ENCODE results near the gene RBM22. TPM values are rescaled to one million over a fixed set of nuclear protein-coding genes. Genes with fewer than 3 reads are reported as not detected.

RBM22 gene
- total and polyA plus RNA-seq, 3 experiments from 2014 or later, result 68.2 to 73.6 (median 72.7) TPM

DNA sequence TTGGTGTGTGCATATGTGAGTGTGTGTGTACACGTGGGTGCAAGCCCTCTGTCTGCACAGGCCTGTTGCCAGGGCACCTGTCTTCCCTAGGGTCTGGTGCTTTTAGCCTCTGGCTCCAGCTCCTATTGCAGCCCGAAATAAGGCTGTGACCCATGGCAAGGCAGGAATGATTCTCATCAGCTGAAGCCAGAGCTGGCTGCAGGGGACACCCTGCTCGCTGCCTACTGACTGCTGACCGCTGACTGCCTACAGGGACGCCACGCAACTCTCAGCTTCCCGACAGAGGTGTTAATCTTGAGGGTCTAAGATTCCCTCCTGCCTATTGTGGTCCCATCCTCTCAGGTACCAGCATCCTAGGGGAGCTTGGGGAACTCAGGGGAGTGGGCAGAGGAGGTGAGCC is 39.8 kb downstream of the RBM22 start, which contains the start of gene MYOZ3:
Gene MYOZ3, plus strand, starts transcription at position 166 of the 400 bp plus-strand sequence. CDS start 1,691 bp downstream, outside the sequence.
- H3K4me3 Mint-ChIP-seq, result no peak within 1 kb of the TSS
- no peak for DNase-seq
- Histone ChIP-seq H3K36me3 (ENCODE audit: insufficient read depth, low read length) (no peaks in the 10 kb centered on the region), H3K4me1 (ENCODE audit: insufficient read depth, low read length) (peaks cover 5% of the 10 kb centered on the region), H3K4me3 (ENCODE audit: low read length) (no peak within 1 kb of the TSS), H3K27ac (ENCODE audit: low read depth, low read length) (no peak within 1 kb of the TSS), H3K9me3 (ENCODE audit: low read length) (no peaks in the 10 kb centered on the region), H3K27me3 (ENCODE audit: insufficient read depth, low read length, poor library complexity, severe bottlenecking) (no peaks in the 10 kb centered on the region)
- POLR2A ChIA-PET, result no interaction called here
- H3K27me3 Mint-ChIP-seq, result peaks cover 6 to 15% of the 10 kb centered on the region in 2 donors
- CTCF ChIA-PET, result interaction anchor here (1.0 to 1.6 kb wide), 2 partner anchors 100 to 101 kb away, joined by 3 to 4 read pairs; no protein-coding TSS in a partner anchor
- peak within 1 kb of the TSS in 1 of 8 donors; percentile 30 for H3K27ac Mint-ChIP-seq
- peaks cover 2 to 8% (median 7%) of the 10 kb centered on the region in 3 donors for H3K4me1 Mint-ChIP-seq
- H3K9me3 Mint-ChIP-seq, result no peaks in the 10 kb centered on the region
- no peaks in the 10 kb centered on the region for H3K36me3 Mint-ChIP-seq

DNA sequence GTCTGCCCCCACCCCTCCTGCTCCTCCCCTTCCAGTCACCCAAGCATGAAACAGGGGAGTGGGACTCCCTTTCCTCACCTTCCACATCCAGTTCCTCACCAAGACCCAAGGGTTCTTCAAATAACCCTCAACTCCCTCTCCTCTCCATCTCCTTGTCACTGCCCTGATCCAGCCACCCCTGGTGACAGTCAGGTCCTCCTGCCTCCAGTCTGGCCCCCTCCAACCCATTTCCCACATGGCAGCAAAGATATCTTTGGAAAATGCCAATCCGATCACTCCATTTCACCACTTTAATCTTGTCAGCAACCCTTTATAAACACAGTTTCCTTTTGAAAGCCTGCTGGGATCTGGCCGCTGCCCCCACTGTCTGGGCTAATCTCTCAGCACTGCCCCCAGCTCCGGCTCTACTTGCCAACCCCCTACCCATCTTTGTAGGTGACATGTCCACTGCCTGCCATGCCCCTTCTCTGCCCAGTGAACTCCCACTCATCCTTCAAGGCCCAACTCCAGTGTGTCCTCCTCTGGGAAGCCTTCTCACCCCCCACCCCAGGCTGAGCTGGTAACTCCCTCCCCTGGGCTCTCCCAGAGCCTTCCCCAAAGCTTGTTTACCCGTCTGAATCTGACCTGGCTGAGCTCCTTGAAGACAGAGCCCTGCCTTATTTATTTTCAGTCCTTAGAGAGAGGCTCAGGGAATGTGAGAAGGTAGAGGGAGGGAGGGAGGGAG is 40.6 kb downstream of the RBM22 start:
- POLR2A ChIA-PET, result no interaction called here
- H3K27me3 ChIP-seq (ENCODE audit: insufficient read depth, low read length, poor library complexity, severe bottlenecking), result no peaks in the 10 kb centered on the region
- H3K27me3 Mint-ChIP-seq, result peaks cover 6 to 15% of the 10 kb centered on the region in 2 donors
- DNase-seq, result no peak
- H3K27ac Mint-ChIP-seq, result no peak overlapping the region
- no peaks in the 10 kb centered on the region for H3K9me3 ChIP-seq (ENCODE audit: low read length)
- H3K4me3 ChIP-seq (ENCODE audit: low read length), result no peak overlapping the region
- no peak overlapping the region for H3K27ac ChIP-seq (ENCODE audit: low read depth, low read length)
- no peaks in the 10 kb centered on the region for H3K9me3 Mint-ChIP-seq
- H3K36me3 ChIP-seq (ENCODE audit: insufficient read depth, low read length), result no peaks in the 10 kb centered on the region
- no peak overlapping the region for H3K4me3 Mint-ChIP-seq
- peaks cover 5 to 11% (median 11%) of the 10 kb centered on the region in 3 donors for H3K4me1 Mint-ChIP-seq
- CTCF ChIA-PET, result interaction anchor here (1.6 kb wide), 1 partner anchor 99 kb away, joined by 3 read pairs; no protein-coding TSS in a partner anchor
- no peaks in the 10 kb centered on the region for H3K36me3 Mint-ChIP-seq
- peaks cover 9% of the 10 kb centered on the region for H3K4me1 ChIP-seq (ENCODE audit: insufficient read depth, low read length)

DNA sequence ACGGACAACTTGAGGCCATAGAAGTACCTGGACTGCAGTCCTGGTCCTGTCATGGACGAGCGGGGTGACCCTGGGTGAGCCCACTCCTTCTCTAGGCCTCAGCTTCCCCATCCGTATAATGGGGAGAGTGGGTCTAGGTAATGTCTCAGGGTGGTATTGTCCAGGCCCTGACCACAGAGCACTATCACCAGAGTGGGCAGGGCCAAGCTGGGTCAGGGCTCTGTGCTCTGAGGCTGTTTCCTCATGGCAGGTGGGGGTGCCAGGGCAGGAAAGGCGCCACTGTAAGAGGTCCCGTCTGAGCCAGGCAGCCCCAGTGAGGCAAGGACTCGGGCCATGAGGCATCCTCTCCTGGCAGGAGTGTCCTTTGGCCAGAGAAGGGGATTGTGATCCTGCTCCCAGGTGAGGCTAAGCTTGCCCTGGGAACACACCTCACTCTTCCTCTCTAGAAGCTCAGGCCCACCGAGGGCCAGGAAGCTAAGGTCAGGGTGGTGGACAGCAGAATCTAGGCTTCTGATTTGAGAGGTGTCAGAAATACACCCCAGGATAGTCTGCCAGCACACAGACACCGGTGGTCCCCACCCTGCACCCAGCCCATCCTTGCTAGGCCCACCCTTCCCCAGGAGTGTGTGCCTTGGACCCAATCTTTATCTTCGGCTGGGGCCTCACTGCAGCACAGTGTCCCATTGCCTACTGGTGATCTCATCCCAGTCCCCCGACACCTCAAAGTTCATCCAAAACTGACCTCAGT is 41.3 kb downstream of the RBM22 start:
- H3K4me1 Mint-ChIP-seq, result peaks cover 5 to 11% (median 11%) of the 10 kb centered on the region in 3 donors
- no peaks in the 10 kb centered on the region for H3K36me3 Mint-ChIP-seq
- no peak overlapping the region for H3K4me3 Mint-ChIP-seq
- no peak for DNase-seq
- no peaks in the 10 kb centered on the region for H3K27me3 ChIP-seq (ENCODE audit: insufficient read depth, low read length, poor library complexity, severe bottlenecking)
- no peak overlapping the region for H3K27ac Mint-ChIP-seq
- ChIA-PET POLR2A (no interaction called here), CTCF (interaction anchor here (2.2 kb wide), 1 partner anchor 40 kb away, joined by 10 read pairs; the partner anchor contains the start of gene RBM22)
- peaks cover 9% of the 10 kb centered on the region for H3K4me1 ChIP-seq (ENCODE audit: insufficient read depth, low read length)
- no peaks in the 10 kb centered on the region for H3K9me3 ChIP-seq (ENCODE audit: low read length)
- H3K27ac ChIP-seq (ENCODE audit: low read depth, low read length), result no peak overlapping the region
- H3K4me3 ChIP-seq (ENCODE audit: low read length), result no peak overlapping the region
- H3K36me3 ChIP-seq (ENCODE audit: insufficient read depth, low read length), result no peaks in the 10 kb centered on the region
- H3K9me3 Mint-ChIP-seq, result no peaks in the 10 kb centered on the region
- peaks cover 6 to 9% of the 10 kb centered on the region in 2 donors for H3K27me3 Mint-ChIP-seq

DNA sequence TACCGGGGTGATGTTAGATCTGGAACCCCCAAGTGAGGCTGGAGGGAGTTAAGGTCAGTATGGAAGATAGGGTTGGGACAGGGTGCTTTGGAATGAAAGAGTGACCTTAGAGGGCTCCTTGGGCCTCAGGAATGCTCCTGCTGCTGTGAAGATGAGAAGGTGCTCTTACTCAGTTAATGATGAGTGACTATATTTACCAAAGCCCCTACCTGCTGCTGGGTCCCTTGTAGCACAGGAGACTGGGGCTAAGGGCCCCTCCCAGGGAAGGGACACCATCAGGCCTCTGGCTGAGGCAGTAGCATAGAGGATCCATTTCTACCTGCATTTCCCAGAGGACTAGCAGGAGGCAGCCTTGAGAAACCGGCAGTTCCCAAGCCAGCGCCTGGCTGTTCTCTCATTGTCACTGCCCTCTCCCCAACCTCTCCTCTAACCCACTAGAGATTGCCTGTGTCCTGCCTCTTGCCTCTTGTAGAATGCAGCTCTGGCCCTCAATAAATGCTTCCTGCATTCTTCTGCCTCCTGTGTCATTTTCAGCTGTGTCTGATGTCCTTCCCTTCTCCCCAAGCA is 42.1 kb downstream of the RBM22 start:
- no peaks in the 10 kb centered on the region for H3K36me3 Mint-ChIP-seq
- H3K27ac Mint-ChIP-seq, result peak overlapping the region in 1 of 8 donors; percentile 74
- peak overlapping the region in 1 of 7 donors; percentile 70 for H3K4me3 Mint-ChIP-seq
- POLR2A ChIA-PET, result no interaction called here
- Histone ChIP-seq H3K36me3 (ENCODE audit: insufficient read depth, low read length) (no peaks in the 10 kb centered on the region), H3K27me3 (ENCODE audit: insufficient read depth, low read length, poor library complexity, severe bottlenecking) (no peaks in the 10 kb centered on the region), H3K27ac (ENCODE audit: low read depth, low read length) (no peak overlapping the region), H3K9me3 (ENCODE audit: low read length) (no peaks in the 10 kb centered on the region), H3K4me1 (ENCODE audit: insufficient read depth, low read length) (peaks cover 9% of the 10 kb centered on the region), H3K4me3 (ENCODE audit: low read length) (no peak overlapping the region)
- CTCF ChIA-PET, result interaction anchor here (2.2 kb wide), 1 partner anchor 41 kb away, joined by 10 read pairs; the partner anchor contains the start of gene RBM22
- DNase-seq, result no peak
- peaks cover 5 to 11% (median 11%) of the 10 kb centered on the region in 3 donors for H3K4me1 Mint-ChIP-seq
- no peaks in the 10 kb centered on the region for H3K9me3 Mint-ChIP-seq
- peaks cover 6 to 7% of the 10 kb centered on the region in 2 donors for H3K27me3 Mint-ChIP-seq

DNA sequence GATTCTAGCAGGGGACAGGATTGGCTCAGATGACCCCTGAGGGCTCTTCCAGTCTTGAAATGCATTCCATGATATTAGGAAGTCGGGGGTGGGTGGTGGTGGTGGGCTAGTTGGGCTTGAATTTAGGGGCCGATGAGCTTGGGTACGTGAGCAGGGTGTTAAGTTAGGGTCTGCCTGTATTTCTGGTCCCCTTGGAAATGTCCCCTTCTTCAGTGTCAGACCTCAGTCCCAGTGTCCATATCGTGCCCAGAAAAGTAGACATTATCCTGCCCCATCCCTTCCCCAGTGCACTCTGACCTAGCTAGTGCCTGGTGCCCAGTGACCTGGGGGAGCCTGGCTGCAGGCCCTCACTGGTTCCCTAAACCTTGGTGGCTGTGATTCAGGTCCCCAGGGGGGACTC is 42.7 kb downstream of the RBM22 start:
- ChIA-PET CTCF (interaction anchor here (0.9 to 2.2 kb wide), 3 partner anchors 8 to 188 kb away, joined by 3 to 10 read pairs (median 3); partner anchors contain the start of genes IRGM and RBM22), POLR2A (no interaction called here)
- Histone ChIP-seq H3K36me3 (ENCODE audit: insufficient read depth, low read length) (no peaks in the 10 kb centered on the region), H3K4me3 (ENCODE audit: low read length) (no peak overlapping the region), H3K27ac (ENCODE audit: low read depth, low read length) (no peak overlapping the region), H3K9me3 (ENCODE audit: low read length) (no peaks in the 10 kb centered on the region), H3K27me3 (ENCODE audit: insufficient read depth, low read length, poor library complexity, severe bottlenecking) (no peaks in the 10 kb centered on the region), H3K4me1 (ENCODE audit: insufficient read depth, low read length) (peaks cover 9% of the 10 kb centered on the region)
- no peaks in the 10 kb centered on the region for H3K36me3 Mint-ChIP-seq
- H3K27ac Mint-ChIP-seq, result no peak overlapping the region
- peaks cover 5 to 11% (median 11%) of the 10 kb centered on the region in 3 donors for H3K4me1 Mint-ChIP-seq
- H3K27me3 Mint-ChIP-seq, result peaks cover 7 to 8% of the 10 kb centered on the region in 2 donors
- H3K9me3 Mint-ChIP-seq, result no peaks in the 10 kb centered on the region
- DNase-seq, result no peak
- peak overlapping the region in 3 of 7 donors; percentile 13 to 81 (median 64) for H3K4me3 Mint-ChIP-seq

DNA sequence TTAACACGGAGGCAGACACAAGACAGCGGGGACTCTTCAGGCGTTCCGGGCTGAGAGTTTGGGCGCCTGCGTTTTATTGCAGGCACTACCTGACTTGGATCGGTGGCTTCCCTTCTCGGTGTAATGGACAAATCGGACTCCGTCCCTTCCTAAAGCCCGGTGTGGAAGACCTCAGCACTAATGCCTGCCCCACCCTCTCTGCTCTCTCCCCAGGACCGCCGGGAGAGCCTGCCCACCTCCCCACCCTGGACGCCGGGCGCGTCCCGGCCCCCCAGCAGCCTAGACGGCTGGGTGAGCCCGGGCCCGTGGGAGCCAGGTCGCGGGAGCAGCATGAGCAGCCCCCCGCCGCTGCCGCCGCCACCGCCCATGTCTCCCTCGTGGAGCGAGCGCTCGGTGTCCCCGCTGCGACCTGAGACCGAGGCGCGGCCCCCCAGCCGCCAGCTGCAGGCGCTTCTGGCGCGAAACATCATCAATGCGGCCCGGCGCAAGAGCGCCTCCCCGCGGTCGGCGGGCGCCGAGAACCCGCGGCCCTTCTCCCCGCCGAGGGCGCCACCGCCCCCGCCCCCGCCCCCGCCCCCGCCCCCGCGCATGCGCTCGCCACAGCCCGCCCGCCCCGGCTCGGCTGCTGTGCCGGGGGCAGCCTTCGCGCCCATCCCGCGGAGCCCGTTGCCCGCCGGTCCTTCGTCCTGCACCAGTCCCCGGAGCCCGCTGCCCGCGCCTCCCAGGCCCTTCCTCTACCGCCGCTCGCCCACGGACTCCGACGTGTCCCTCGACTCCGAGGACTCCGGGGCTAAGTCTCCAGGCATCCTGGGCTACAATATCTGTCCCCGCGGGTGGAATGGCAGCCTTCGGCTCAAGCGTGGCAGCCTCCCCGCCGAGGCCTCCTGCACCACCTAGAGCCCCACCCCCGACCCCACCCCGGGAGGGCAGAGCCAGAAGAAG is 44.4 kb downstream of the RBM22 start:
- Histone ChIP-seq H3K36me3 (ENCODE audit: insufficient read depth, low read length) (no peaks in the 10 kb centered on the region), H3K4me1 (ENCODE audit: insufficient read depth, low read length) (peaks cover 9% of the 10 kb centered on the region), H3K9me3 (ENCODE audit: low read length) (no peaks in the 10 kb centered on the region), H3K4me3 (ENCODE audit: low read length) (peak overlapping the region; percentile 71), H3K27me3 (ENCODE audit: insufficient read depth, low read length, poor library complexity, severe bottlenecking) (no peaks in the 10 kb centered on the region), H3K27ac (ENCODE audit: low read depth, low read length) (no peak overlapping the region)
- Mint-ChIP-seq H3K4me1 (peaks cover 5 to 11% (median 11%) of the 10 kb centered on the region in 3 donors), H3K27ac (peak overlapping the region in 5 of 8 donors; percentile 9 to 73 (median 56)), H3K27me3 (peaks cover under 1 to 5% of the 10 kb centered on the region in 2 donors), H3K4me3 (peak overlapping the region; percentile 64 to 93 (median 81)), H3K36me3 (no peaks in the 10 kb centered on the region), H3K9me3 (no peaks in the 10 kb centered on the region)
- ChIA-PET POLR2A (no interaction called here), CTCF (interaction anchor here (1.1 to 2.3 kb wide), 5 partner anchors 11 to 206 kb away, joined by 4 to 12 read pairs (median 5); partner anchors contain the start of genes RBM22 and RPS14)
- peak; percentile 75 to 85 (median 82) for DNase-seq

DNA sequence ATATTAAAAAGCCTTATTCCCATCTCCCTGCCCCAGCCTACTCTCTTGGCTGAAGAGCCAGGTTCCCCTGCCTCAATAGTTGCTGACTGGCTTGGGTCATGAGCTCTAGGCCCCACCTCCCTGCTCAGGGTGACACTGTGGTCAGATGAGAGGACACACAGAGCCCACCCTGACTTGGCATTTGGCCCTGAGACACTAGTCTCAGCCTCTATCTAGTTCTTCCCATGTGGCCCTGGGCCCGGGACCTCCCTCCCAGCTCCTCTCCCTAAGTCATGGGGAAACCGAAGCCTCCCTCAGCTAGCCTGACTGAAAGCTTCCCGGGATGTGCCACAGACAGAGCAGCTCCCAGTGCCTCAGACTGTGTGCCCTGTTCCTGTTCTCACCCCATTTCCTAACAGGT is 45.6 kb downstream of the RBM22 start:
- H3K4me1 Mint-ChIP-seq, result peaks cover 5 to 11% (median 11%) of the 10 kb centered on the region in 3 donors
- POLR2A ChIA-PET, result interaction anchor here (0.6 kb wide), 1 partner anchor 793 kb away, joined by 4 read pairs; no protein-coding TSS in a partner anchor
- Histone ChIP-seq H3K4me1 (ENCODE audit: insufficient read depth, low read length) (peaks cover 9% of the 10 kb centered on the region), H3K36me3 (ENCODE audit: insufficient read depth, low read length) (no peaks in the 10 kb centered on the region), H3K27me3 (ENCODE audit: insufficient read depth, low read length, poor library complexity, severe bottlenecking) (no peaks in the 10 kb centered on the region), H3K27ac (ENCODE audit: low read depth, low read length) (no peak overlapping the region), H3K9me3 (ENCODE audit: low read length) (no peaks in the 10 kb centered on the region), H3K4me3 (ENCODE audit: low read length) (no peak overlapping the region)
- H3K36me3 Mint-ChIP-seq, result no peaks in the 10 kb centered on the region
- no peaks in the 10 kb centered on the region for H3K9me3 Mint-ChIP-seq
- peaks cover 0 to 2% of the 10 kb centered on the region in 2 donors for H3K27me3 Mint-ChIP-seq
- no peak for DNase-seq
- CTCF ChIA-PET, result interaction anchor here (1.6 to 2.3 kb wide), 2 partner anchors 10 to 95 kb away, joined by 5 to 12 read pairs; no protein-coding TSS in a partner anchor
- peak overlapping the region in 3 of 7 donors; percentile 26 to 76 (median 64) for H3K4me3 Mint-ChIP-seq
- no peak overlapping the region for H3K27ac Mint-ChIP-seq
